GDM1 (cell line): ENCODE data around the gene RIPK4.

ENCODE experiments used
- DNase-seq: peaks from one replicate; lab custom pipeline; 2025; lab: John Stamatoyannopoulos, UW

Gene RIPK4

GRCh38 chr21:41766883-41767605 is at the start of gene RIPK4:
RIPK4 (minus strand) TSS chr21:41767052; CDS start chr21:41767041, 11 bp downstream.
- no peak for DNase-seq

GRCh38 chr21:41815652-41816582 is 49.1 kb upstream of the RIPK4 start:
- no peak for DNase-seq

GRCh38 chr21:41813226-41813625 is 46.4 kb upstream of the RIPK4 start:
- DNase-seq = no peak

- no peak for DNase-seq
Measured at GRCh38 chr21:41812679-41813078, 45.8 kb upstream of the RIPK4 start.

GRCh38 chr21:41810597-41810932 is 43.7 kb upstream of the RIPK4 start:
- no peak for DNase-seq

GRCh38 chr21:41809891-41810596 is 43.2 kb upstream of the RIPK4 start:
- DNase-seq = no peak

GRCh38 chr21:41808846-41809245 is 42.0 kb upstream of the RIPK4 start:
- no peak for DNase-seq

- DNase-seq = no peak
Measured at GRCh38 chr21:41808094-41808493, 41.2 kb upstream of the RIPK4 start.

- DNase-seq = no peak
Measured at GRCh38 chr21:41806773-41807172, 39.9 kb upstream of the RIPK4 start.

- no peak for DNase-seq
Measured at GRCh38 chr21:41805643-41806042, 38.8 kb upstream of the RIPK4 start.

GRCh38 chr21:41805038-41805437 is 38.2 kb upstream of the RIPK4 start:
- no peak for DNase-seq

GRCh38 chr21:41804381-41804780 is 37.5 kb upstream of the RIPK4 start:
- DNase-seq = no peak

- DNase-seq = no peak
Measured at GRCh38 chr21:41803316-41803715, 36.5 kb upstream of the RIPK4 start.

GRCh38 chr21:41802684-41803083 is 35.8 kb upstream of the RIPK4 start:
- no peak for DNase-seq

- no peak for DNase-seq
Measured at GRCh38 chr21:41802198-41802584, 35.3 kb upstream of the RIPK4 start.

- no peak for DNase-seq
Measured at GRCh38 chr21:41801321-41802197, 34.7 kb upstream of the RIPK4 start.

GRCh38 chr21:41800425-41801320 is 33.8 kb upstream of the RIPK4 start:
- DNase-seq = no peak

GRCh38 chr21:41799763-41800162 is 32.9 kb upstream of the RIPK4 start:
- no peak for DNase-seq

GRCh38 chr21:41798326-41798725 is 31.5 kb upstream of the RIPK4 start:
- DNase-seq = no peak

- DNase-seq = no peak
Measured at GRCh38 chr21:41796476-41797080, 29.7 kb upstream of the RIPK4 start.
